Measurements from ENCODE around the gene VCX3B. TPM values are rescaled to one million over a fixed set of nuclear protein-coding genes. Genes with fewer than 3 reads are reported as not detected.
"Not testable (repeated sequence)": the region's sequence is repeated elsewhere in the genome, so short reads cannot be mapped to it uniquely, and the experiment has no call there.

VCX3B gene
- total RNA-seq, 6 experiments from 2014 or later = not detected

DNA sequence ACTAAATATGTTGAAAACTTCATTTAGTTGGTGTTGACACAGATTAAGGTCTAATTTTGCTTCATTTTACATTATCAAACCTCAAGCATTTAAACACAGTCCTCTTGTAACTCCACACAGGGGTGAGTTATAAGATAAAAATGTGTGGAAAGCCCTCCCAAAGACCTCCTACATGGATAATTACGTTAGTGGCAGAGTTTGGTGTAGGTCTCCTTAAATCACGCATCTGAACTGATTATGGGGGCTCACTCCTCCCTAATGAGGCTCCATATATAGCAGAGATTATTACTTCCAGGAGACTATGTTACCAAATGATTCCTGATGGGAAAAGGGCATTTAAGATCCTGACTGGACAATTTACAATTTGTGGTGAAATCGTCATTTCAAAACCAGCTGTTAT, 32.2 kb upstream of the VCX3B start:
- ATAC-seq = no peak
- TF ChIP-seq, protein P1, sequence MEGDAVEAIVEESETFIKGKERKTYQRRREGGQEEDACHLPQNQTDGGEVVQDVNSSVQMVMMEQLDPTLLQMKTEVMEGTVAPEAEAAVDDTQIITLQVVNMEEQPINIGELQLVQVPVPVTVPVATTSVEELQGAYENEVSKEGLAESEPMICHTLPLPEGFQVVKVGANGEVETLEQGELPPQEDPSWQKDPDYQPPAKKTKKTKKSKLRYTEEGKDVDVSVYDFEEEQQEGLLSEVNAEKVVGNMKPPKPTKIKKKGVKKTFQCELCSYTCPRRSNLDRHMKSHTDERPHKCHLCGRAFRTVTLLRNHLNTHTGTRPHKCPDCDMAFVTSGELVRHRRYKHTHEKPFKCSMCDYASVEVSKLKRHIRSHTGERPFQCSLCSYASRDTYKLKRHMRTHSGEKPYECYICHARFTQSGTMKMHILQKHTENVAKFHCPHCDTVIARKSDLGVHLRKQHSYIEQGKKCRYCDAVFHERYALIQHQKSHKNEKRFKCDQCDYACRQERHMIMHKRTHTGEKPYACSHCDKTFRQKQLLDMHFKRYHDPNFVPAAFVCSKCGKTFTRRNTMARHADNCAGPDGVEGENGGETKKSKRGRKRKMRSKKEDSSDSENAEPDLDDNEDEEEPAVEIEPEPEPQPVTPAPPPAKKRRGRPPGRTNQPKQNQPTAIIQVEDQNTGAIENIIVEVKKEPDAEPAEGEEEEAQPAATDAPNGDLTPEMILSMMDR (IDR thresholded peaks at IDR 0.05) = no peak
- no peak for TF ChIP-seq POLR2A (IDR thresholded peaks at IDR 0.05)
- WGBS (ENCODE audit: insufficient coverage, low coverage, low lambda C conversion rate, missing lambda C conversion rate) = 60% methylated on average over 3 of the region's 3 CpGs
- H3K27ac ChIP-seq = no peak overlapping the region
- DNase-seq = no peak
- no peak overlapping the region for H3K4me3 ChIP-seq
- no peaks in the 10 kb centered on the region for H3K4me1 ChIP-seq
- H3K36me3 ChIP-seq = no peaks in the 10 kb centered on the region
- intact Hi-C loops (cut with DNase I) = no loop called here
- no peaks in the 10 kb centered on the region for H3K27me3 ChIP-seq
- H3K9me3 ChIP-seq = no peaks in the 10 kb centered on the region

DNA sequence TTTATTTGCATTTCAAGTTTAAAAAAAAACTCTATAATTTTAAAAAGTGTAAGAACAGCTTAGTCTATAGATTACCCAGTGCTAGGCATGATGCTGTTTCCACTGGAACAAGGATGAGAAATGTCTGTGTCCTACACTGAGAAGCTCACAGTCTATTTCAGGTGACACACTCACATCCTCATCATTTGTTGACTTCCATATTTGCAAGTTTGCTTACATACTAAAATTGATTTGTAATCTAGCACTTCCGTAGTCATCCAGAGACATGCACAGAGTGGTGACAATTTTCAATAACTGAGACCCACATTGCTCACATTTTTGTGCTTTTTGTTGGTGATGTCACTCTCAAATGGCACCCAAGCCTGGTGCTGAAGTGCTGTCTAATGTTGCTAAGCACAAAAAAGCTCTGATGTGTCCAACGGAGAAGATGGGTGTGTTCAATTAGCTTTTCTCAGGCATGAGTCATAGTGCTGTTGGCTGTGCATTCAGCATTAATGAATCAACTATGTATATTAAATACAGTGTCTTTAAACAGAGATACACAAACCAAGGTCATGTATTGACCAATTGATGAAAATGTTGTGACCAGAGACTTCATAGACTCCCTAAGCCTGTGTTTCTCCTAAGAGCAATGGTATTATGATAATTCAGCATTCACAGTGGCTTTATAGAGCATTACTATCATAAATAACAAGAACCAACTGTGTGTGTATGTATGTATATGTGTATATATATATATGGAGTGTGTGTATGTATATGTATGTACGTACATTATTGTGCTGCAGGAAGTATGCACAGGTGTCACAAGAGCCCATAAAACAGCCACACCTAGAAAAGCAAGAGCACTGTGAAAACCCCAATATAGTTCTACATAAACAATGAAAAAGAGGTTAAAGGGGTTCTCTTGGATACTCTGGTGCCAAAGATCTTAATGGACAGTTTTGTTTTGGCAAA, 31.2 kb upstream of the VCX3B start:
- TF ChIP-seq POLR2A (IDR thresholded peaks at IDR 0.05) = no peak
- TF ChIP-seq, protein P1 (IDR thresholded peaks at IDR 0.05) = no peak

DNA sequence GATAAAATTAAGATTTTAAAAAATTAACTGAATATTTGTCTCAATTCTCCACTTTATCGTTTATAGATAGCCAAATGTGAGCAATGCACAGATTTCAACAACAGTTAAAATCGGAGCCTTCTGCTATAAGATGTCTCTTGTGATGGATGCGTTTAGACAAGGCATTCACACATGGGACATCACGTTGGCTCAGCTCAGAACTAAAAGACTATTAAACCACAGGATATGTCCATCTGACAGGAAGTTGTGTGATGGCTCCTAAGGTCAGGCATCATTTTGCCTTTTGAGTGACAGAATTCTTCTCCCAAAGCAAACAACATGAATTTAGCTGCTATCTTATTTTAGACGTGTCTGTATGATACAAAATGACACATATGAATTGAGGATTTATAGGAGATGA, 17.3 kb upstream of the VCX3B start:
- intact Hi-C loops (cut with DNase I) = no loop called here
- ATAC-seq (no peak), DNase-seq (no peak)
- H3K4me3 ChIP-seq = no peak overlapping the region
- 48% methylated on average over 5 of the region's 5 CpGs for WGBS (ENCODE audit: insufficient coverage, low coverage, low lambda C conversion rate, missing lambda C conversion rate)
- H3K27ac ChIP-seq = no peak overlapping the region
- H3K27me3 ChIP-seq = no peaks in the 10 kb centered on the region
- no peaks in the 10 kb centered on the region for H3K4me1 ChIP-seq
- no peaks in the 10 kb centered on the region for H3K9me3 ChIP-seq
- no peak for TF ChIP-seq POLR2A (IDR thresholded peaks at IDR 0.05)
- TF ChIP-seq, protein P1 (IDR thresholded peaks at IDR 0.05) = no peak
- H3K36me3 ChIP-seq = no peaks in the 10 kb centered on the region

More for the DNA sequence above, 31.2 kb upstream of the VCX3B start:
- no peak for DNase-seq
- Histone ChIP-seq H3K4me3 (no peak overlapping the region), H3K9me3 (no peaks in the 10 kb centered on the region), H3K27me3 (no peaks in the 10 kb centered on the region), H3K27ac (no peak overlapping the region), H3K36me3 (no peaks in the 10 kb centered on the region), H3K4me1 (no peaks in the 10 kb centered on the region)
- ATAC-seq = no peak
- 67% methylated on average over 3 of the region's 3 CpGs for WGBS (ENCODE audit: insufficient coverage, low coverage, low lambda C conversion rate, missing lambda C conversion rate)
- intact Hi-C loops (cut with DNase I) = no loop called here

GRCh38 chrX:8452343-8452742, 12.3 kb upstream of the VCX3B start:
- H3K4me3 ChIP-seq, H3K4me1 ChIP-seq: not testable (repeated sequence)
- WGBS (ENCODE audit: insufficient coverage, low coverage, low lambda C conversion rate, missing lambda C conversion rate) = no CpG with 5 or more reads among the region's 21 CpGs

GRCh38 chrX:8453611-8454010, 11.0 kb upstream of the VCX3B start:
- no peak for ATAC-seq
- TF ChIP-seq, protein P1 (IDR thresholded peaks at IDR 0.05) = no peak
- TF ChIP-seq POLR2A (IDR thresholded peaks at IDR 0.05) = no peak
- Histone ChIP-seq H3K4me1 (no peaks in the 10 kb centered on the region), H3K27me3 (no peaks in the 10 kb centered on the region), H3K4me3 (no peak overlapping the region), H3K27ac (no peak overlapping the region), H3K9me3 (no peaks in the 10 kb centered on the region), H3K36me3 (no peaks in the 10 kb centered on the region)
- no peak for DNase-seq
- intact Hi-C loops (cut with DNase I) = no loop called here
- WGBS (ENCODE audit: insufficient coverage, low coverage, low lambda C conversion rate, missing lambda C conversion rate) = 69% methylated on average over 3 of the region's 3 CpGs

More at GRCh38 chrX:8452343-8452742, 12.3 kb upstream of the VCX3B start:
- H3K36me3 ChIP-seq; intact Hi-C loops (cut with DNase I); H3K27ac ChIP-seq; DNase-seq; H3K27me3 ChIP-seq; H3K9me3 ChIP-seq; ATAC-seq: not testable (repeated sequence)

All from right lobe of liver (tissue), 6 donors.